HG03558 (cell line): ENCODE measurements around the gene GZMM.

Experiments used
- ATAC-seq: cut with Tn5 transposase; IDR thresholded peaks from one replicate; pipeline ENCODE4 v1.9.1; 2021; ENCODE audit warnings: moderate number of reproducible peaks; ENCODE audit not compliant: unreplicated experiment; ENCODE audit errors: extremely low read depth

Gene GZMM

DNA sequence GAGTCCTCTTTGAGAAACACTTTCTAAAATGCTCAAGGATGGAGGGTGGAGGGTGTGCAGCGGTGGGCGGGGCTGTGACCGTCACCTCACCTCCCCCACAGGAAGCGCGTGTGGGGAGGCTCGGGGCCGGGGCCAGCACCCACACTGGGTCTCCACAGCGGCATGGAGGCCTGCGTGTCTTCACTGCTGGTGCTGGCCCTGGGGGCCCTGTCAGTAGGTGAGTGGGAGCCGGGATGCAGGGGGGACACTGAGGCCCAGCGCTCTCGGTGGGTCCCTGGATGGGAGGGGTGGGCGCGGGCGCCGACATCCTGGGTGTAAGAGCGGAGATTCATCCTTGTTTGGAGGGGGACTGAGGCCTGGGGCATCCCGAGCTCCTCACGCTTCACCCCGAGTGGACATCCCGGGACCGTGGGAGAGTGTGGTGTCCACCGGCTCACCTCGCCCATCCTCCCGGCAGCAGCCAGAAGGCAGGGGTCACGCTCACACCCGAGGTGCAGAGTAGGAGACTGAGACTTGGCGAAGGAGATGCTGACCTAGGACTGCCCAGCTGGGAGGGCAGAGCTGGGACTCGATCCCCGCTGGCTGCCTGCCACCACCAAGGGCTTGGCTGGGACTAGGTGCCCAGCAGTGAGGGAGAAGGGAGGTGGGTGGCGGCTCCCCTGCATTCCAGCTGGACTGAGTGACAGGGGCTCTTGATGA, at the start of gene GZMM:
Gene GZMM, plus strand, starts transcription at position 144 of the 699 bp plus-strand sequence. Its CDS starts 19 bp downstream, at position 163.
- no peak for ATAC-seq

DNA sequence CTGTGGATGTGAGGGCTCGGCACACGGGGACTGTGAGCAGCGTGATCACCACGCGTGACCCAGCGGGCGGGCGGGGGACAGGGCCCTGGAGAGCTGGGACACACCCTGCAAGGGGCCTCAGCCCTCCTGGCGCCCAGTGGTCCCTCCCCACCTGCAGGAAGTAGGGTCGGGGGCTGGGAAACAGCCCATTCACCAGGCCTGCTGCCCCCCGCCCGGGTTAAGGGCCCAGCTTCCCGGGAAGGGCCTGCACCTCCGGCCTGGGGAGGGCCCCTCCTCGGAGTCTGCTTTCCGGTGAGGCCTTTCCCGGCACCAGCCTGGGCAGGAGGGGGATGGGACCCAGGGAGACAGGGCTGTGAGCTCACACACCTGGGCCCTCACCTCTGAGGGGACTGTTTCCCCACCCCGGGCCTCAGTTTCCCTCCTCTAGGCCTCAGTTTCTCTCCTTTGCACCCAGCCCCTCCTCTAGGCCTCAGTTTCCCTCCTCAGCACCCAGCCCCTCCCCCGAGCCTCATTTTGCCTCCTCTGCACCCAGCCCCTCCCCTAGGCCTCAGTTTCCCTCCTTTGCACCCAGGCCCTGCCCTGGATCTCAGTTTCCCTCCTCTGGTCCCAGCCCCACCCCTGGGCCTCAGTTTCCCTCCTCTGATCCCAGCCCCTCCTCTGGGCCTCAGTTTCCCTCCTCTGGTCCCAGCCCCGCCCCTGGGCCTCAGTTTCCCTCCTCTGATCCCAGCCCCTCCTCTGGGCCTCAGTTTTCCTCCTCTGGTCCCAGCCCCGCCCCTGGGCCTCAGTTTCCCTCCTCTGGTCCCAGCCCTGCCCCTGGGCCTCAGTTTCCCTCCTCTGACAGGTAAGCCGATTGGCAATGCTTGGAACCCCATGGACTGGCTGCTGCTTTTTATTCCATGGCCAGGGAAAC, 49.4 kb upstream of the GZMM start:
- ATAC-seq = no peak

DNA sequence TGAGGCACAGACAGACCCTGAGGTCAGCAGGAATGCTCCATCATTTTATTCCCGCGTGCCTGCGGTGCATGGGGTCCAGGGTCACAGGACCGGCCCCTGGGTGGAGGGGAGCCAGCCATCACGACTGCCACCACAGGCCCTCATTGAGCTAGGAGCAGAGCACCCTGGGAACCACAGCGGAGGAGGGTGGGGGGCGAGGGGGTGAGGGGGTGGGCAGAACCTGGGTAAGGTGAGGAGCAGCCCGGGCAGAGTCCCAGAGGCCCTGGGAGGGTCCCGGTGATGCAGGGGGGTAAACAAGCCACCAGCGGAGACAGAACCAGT, 48.8 kb upstream of the GZMM start:
- no peak for ATAC-seq

DNA sequence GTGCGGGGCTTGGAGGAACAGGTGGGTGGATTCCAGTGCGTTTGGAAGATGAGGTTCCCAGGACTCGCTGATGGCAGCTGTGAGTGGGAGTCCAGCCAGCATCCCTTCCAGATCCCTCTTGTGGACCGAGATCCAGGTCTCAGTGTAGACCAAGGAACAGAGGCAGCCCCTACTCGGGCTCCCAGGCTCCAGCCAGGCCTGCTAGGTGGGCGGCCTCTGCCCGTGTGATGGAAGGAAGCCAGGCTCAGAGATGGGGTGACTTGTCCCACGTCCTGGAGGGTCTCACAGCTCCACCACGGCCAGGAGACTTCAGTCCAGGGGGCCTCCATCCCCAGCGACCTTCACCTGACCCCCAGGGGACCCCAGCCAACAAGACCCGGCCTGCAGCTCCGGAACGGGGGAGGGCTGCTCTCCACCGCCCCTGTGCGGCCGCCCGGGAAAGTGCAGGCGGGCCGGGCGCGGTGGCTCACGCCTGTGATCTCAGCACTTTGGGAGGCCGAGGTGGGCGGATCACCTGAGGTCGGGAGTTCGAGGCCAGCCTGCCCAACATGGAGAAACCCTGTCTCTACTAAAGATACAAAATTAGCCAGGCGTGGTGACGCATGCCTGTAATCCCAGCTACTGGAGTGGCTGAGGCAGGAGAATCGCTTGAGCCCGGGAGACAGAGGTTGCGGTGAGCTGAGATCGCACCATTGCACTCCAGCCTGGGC, 48.3 kb upstream of the GZMM start:
- no peak for ATAC-seq

DNA sequence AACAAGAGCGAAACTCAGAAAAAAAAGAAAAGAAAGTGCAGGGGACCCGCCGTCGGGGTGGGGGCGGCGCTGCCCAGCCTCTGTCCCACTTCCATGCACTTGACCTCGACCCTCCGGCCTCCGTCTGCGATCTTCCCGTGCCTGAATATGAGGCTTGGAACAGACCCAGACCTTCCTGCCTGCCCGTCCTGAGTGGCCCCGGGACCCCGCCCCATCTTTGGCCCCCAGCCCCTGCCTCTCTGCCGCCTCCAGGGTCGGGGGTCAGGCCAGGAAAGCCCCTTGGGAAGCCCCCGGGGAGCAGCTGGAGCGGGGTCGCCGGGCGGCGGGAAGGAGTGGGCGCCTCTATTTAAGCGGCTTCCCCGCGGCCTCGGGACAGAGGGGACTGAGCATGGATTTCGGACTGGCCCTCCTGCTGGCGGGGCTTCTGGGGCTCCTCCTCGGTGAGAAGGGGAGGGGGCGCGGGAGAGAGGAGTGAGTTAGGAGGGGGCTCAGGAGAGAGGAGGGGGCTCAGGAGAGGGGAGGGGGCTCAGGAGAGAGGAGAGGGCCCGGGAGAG, 47.7 kb upstream of the GZMM start, which contains the start of gene MADCAM1:
Gene MADCAM1, plus strand, starts transcription at position 375 of the 554 bp plus-strand sequence. Its CDS starts 14 bp downstream, at position 389.
- ATAC-seq = no peak

DNA sequence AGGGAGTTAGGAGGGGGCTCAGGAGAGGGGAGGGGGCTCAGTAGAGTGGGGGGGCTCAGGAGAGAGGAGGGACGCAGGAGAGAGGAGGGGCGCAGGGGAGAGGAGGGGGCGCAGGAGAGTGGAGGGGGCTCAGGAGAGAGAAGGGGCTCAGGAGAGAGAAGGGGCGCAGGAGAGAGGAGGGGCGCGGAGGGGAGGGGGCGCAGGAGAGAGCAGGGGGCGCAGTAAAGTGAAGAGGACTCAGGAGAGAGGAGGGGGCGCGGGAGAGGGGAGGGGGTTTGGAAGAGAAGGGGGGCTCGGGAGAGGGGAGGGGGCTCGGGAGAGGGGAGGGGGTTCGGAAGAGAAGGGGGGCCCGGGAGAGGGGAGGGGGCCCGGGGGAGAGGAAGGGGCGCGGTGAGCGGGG, 46.9 kb upstream of the GZMM start:
- ATAC-seq = no peak

DNA sequence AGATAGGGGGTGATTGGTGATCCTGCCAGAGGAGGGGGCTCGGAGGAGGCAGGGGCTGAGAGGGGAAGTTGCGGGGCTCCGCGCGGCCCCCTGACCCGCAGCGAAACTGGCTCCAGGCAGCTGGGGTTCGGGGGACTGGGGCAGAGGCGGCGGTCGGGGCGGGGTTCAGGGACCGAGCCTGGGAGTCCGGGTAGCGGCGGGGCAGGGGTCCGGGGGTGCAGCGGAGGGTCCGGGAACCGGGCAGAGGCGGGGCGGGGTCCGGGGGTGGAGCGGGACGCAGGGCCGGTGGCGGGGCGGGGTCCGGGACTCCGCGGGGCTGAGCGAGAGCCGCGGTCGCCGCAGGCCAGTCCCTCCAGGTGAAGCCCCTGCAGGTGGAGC, 46.4 kb upstream of the GZMM start:
- ATAC-seq = no peak

DNA sequence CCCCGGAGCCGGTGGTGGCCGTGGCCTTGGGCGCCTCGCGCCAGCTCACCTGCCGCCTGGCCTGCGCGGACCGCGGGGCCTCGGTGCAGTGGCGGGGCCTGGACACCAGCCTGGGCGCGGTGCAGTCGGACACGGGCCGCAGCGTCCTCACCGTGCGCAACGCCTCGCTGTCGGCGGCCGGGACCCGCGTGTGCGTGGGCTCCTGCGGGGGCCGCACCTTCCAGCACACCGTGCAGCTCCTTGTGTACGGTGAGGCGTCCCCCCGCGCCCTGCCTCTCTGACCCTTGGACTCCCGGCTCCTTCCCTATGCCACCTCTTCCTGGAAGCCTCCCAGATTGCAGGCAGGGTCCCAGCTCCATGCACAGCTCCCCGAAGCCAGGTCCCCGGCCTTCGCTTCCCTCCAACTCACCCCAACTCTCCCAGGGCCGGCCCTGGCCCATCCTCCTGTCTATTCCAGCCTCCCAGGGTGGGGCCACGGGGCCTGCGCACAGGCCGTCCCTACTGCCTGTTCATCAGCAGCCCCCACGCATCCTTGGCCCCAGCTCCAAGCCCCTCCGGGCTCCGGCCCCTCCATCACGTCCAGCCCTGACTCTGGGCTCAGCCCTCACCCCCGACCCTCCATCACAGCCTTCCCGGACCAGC, 45.9 kb upstream of the GZMM start:
- ATAC-seq = no peak

DNA sequence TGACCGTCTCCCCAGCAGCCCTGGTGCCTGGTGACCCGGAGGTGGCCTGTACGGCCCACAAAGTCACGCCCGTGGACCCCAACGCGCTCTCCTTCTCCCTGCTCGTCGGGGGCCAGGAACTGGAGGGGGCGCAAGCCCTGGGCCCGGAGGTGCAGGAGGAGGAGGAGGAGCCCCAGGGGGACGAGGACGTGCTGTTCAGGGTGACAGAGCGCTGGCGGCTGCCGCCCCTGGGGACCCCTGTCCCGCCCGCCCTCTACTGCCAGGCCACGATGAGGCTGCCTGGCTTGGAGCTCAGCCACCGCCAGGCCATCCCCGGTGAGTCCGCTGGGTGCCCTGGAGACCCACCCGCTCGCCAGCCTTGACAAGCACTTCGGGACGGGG, 45.4 kb upstream of the GZMM start:
- ATAC-seq = no peak

DNA sequence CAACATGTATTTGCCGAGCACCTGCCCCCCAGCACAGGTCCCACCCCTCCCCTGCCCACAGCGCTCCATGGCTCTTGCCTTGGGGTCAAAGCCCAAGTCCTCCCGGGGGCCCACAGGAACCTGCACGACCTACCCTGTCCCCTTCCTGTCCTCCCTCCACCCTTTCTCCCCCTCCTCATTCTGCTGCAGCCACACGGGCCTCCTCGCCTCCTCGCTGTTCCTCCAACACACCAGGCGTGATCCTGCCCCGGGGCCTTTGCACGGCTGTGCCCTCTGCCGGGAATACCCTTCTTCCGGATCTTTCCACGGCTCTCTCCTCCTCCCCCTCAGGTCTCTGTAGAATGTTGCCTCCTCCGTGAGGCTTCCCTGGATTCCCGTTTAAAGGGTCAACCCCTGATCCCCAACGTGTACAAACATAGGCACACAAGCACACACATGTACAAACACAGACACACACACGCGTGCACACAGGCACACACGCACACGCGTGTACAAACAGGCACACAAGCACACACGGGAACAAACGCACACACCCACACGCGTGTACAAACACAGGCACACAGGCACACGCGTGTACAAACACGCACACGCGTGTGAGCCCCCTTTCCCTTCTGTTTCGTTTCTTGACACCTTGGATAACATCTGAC, 44.8 kb upstream of the GZMM start:
- ATAC-seq = no peak

DNA sequence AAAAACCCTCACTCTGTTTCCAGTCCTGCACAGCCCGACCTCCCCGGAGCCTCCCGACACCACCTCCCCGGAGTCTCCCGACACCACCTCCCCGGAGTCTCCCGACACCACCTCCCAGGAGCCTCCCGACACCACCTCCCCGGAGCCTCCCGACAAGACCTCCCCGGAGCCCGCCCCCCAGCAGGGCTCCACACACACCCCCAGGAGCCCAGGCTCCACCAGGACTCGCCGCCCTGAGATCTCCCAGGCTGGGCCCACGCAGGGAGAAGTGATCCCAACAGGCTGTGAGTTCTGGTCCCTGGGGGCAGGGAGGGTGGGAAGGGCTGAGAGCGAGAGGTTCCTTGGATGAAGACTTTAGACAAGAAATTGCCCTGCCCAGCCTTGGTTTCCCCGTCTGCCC, 42.2 kb upstream of the GZMM start:
- no peak for ATAC-seq

DNA sequence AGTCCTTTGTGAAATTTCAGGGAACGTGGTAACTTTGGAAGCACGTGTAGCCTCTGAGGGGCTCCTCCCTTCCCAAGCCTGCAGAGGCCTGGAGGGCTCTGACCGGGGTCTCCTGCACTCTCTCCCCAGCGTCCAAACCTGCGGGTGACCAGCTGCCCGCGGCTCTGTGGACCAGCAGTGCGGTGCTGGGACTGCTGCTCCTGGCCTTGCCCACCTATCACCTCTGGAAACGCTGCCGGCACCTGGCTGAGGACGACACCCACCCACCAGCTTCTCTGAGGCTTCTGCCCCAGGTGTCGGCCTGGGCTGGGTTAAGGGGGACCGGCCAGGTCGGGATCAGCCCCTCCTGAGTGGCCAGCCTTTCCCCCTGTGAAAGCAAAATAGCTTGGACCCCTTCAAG, 39.2 kb upstream of the GZMM start:
- ATAC-seq = no peak

DNA sequence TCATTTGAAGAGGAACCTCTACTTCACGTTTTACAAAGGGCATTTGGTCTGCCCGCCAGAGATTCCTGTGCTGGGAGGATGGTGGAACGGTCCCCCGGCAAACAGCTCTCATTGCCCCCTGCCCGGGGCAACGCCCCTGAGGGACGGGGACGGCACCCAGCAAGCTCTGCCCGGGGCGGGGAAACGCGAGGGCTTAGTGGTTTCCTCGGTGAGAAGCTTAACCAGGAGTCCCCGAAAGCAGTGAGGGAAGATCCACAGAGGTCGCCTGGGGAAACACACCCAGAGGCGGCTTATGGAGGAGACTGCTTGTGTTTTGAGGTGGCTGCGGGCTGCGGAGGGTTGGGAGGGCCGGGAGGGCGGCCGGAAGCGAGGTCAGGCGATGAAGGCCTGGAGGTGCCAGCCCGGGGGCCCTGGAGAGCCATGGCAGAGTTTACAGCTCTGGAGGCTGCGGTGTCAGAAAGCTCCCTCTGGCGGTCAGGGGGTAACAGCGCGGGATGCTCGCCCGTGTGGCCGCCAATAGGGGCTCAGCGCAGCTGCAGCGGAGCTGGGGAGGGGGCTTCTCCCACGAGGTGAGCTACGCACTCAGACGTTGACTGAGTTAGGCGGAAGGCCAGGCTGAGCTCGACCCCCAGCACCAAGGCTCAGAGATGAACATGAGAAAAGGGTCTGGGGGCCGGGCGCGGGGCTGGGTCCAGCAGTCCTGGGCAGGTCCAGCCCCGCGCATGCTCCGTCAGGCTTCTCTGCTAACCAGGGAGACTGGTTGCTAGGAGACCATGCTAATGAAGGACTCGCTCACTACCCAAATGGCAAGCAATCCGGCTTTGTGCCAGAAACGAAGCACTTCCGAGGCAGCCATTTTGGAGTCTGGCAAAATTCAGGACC, 37.2 kb upstream of the GZMM start:
- ATAC-seq = peak; percentile 36

DNA sequence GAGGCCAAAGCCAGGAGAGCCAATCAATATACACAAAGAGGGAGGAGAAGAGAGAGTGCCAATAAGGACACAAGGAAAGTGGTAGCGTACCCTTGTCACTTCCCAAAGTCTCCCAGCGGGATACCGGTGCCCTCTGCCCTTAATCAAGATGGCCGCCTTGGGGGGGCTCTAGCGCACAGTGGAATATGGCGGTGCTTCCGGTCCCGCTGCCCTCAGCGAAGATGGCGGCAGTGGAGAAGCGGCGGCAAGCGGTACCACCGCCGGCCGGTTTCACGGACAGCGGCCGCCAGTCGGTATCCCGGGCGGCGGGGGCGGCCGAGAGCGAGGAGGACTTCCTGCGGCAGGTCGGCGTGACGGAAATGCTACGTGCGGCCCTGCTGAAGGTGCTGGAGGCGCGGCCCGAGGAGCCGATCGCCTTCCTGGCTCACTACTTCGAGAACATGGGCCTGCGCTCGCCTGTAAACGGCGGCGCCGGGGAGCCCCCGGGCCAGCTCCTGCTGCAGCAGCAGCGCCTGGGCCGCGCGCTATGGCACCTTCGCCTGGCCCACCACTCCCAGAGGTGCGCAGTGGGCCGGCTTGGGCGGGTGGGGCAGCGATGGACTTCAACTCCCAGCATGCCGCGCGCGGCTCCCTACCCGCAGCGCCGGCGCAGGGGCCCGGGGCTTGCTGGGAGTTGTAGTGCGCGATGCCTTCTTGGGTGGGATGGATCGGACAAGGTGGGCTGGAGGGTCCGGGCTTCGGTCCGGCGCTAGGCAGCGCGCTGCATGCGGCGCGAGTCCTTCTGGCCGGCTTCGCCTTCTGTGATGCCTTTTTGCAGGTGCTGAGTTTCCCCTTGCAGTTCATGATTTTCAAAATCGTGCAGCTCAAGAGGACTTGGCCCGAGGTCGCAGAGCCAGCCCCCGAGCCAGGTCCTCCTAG, 36.3 kb upstream of the GZMM start, which contains the start of gene TPGS1:
Gene TPGS1, plus strand, starts transcription at position 212 of the 918 bp plus-strand sequence. Its CDS starts 10 bp downstream, at position 222.
- ATAC-seq = peak; percentile 31

DNA sequence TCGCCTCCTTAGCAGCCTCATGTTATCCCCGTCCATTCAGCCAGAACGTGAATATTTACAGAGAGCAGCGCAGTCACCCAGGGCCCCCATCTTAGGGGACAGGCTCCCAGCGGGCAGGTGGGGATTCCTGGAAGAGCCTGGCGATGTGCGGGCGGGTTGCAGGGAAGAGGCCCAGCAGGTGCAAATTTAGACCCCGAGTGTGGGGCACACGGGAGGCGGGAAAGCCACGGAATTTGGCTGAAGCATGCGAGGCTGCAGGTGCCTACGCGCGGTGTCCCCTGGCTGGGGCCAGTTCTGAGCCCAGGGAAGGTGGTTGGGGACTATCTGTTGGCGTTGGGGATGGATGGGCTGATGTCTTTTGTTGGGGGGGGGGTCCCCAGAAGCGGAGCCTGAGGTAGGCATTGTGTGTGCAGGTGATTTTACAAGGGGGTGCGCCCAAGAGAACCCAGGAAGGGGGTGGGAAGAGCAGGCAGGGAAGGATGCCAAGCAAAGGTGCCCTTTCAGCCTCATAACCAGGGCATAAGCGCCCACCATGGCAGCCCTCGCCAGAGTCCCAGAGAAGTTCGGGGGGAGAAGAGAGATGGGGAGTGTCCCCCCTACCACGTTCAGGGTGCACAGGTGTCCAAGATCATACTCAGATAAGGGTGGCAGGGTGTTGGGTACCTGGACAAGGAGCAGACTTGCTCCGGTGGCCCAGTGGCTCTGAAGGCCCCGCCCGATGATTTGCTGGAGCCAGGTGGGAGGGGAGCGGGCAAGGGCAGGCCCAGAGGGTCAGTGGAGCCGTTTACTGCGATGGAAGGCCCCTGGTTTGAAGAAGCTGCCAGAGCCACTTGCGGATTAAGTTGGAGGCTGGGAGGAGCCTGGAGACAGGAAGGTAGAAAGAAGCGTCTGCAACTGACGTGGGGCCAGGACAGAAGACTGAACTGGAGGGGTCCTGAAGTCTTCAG, 35.4 kb upstream of the GZMM start:
- no peak for ATAC-seq

DNA sequence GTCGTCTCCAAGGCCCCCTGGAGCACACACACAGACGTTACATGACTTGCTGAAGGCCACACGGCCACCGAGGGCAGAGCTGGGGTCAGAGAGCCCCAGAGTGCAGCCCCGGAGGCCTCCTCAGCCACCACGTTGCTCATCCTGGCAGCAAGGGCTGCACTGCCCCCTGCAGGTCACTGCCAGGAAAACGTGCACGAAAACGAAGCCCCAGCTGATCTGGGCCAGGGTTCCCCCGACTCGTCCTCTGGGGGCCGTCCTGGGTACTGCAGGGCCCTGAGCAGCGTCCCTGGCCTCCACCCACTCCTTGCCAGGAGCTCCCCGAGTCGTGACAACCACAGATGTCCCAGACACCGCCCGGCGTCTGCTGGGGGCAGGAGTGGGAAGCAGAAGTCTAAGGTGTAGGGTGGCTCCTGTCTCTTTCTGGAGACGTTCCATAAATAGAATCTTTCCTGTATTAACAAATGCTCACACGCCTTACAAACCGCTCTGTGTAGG, 33.2 kb upstream of the GZMM start:
- ATAC-seq = no peak
